Right ventricle myocardium superior (tissue), 1 donor: ENCODE measurements around the gene MAPKBP1. TPM values are rescaled to one million over a fixed set of nuclear protein-coding genes. Genes with fewer than 3 reads are reported as not detected.

Experiments used
- ATAC-seq: fragments of 200-7000 bp; cut with Tn5 transposase; one replicate; pipeline ENCODE4 v1.9.1; 2020; ENCODE audit warnings: mild to moderate bottlenecking; ENCODE audit not compliant: poor library complexity
- DNase-seq: peaks from one replicate; pipeline ENCODE4 v3.0.0-alpha.2; 2020
- intact Hi-C: fragments of 100-400 bp; cut with DNase I; formaldehyde crosslinking; loops from one replicate; pipeline ENCODE4 v1.11.2; 2022
- total RNA-seq: library from RNA; stranded (reverse); fragmentation: NEBNext Ultra II Directional; extraction: Animal tissue kit (Norgen Biotek cat#: 25700); gene quantifications from one replicate; pipeline ENCODE4 v1.2.1, GENCODE V29; 2021
- donor health status: DM: no; HTN: yes; CAD: no; lungs with severe emphysema.

The MAPKBP1 gene
- total RNA-seq, 1 donor from 2014 or later, result 15.1 TPM

DNA sequence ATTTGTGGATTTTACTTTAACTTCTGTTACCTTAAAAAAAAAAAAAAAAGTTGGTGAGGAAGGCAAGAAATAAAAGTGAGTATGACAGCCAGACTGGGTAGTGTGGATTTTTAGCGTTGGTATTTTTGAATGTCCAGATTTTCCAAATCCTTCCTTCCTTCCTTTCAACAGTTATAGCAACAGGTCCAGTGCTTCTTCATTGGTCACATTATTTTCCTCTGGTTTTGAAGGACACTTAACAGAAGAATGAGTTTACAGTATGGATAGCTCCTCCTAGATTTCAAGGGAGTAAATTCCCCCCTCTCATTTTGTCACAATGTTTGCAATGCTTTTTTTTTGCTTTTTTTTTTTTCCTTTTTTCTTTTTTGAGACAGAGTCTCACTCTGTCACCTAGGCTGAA, 6.4 kb downstream of the MAPKBP1 start:
- DNase-seq (no peak), ATAC-seq (no peak)
- intact Hi-C loops, result no loop called here

DNA sequence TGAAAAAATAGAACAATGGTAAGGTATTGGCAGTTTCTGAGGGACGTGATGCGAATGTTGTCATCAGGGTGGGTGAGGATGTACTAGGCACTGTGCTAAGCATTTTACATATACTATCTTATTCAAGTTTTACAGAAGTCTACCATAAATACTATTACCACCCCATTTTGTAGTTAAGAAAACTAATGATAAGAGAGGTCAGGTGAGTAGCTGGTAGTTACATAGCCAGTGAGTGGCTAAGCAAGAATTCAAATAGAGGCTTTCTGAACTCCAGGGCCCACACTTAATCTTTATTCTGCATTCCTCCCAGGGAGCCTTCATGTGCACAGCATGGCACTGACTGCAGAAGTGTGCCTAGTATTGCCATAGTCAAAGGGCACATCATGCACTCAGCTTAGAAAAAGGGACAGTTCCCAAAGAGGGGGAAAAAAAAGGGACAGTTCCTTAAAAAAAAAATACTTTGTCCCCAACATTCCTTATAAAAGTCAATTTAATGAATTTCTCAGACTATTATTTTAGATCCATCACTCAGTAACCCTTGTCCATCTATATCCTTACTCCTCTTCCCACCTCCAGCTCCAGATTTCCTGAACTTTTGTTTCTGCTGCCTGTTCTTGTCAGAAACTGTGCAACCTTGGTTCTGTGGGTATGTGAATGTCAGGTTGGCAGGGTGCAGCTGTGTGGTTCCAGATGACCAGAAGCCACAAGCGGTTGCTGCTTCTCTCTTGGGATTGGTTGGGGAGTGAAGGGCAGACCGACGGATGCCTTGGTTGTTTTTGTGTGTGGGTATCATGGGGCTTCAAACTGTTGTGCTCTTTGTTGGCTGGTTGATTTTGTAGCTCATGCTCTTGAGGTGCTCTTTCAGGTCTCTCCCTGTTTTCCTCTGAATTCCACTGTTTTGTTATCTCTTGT, 8.3 kb downstream of the MAPKBP1 start:
- intact Hi-C loops, result no loop called here
- DNase-seq (no peak), ATAC-seq (no peak)

GRCh38 chr15:41783296-41783695, 9.0 kb downstream of the MAPKBP1 start:
- DNase-seq (no peak), ATAC-seq (no peak)
- intact Hi-C loops, result no loop called here

DNA sequence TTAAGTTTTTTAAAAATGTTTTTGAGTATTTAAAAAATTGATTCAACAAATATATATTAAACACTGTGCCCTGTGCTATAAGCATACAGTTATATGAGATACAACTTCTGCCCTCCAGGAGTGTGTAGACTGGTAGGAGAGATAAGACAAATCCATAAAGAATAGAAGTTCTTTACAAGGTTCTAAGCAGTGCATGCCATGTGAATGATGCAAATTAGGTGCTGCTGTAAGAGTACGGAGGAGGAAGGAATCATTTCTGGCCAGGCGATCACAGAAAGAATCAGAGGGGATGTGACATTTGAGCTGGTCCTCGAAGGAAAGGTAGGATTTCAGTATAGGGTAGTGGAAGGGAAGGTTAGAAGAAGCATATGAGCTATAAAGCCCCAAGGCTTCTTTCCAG, 14.0 kb downstream of the MAPKBP1 start:
- intact Hi-C loops, result no loop called here
- ATAC-seq (no peak), DNase-seq (no peak)

- intact Hi-C loops, result no loop called here
- no peak for DNase-seq
- ATAC-seq, result peak; percentile 69
These were observed 15.0 kb downstream of the MAPKBP1 start for GRCh38 chr15:41789236-41789635.

- ATAC-seq (no peak), DNase-seq (no peak)
- intact Hi-C loops, result no loop called here
These were observed 15.4 kb downstream of the MAPKBP1 start for GRCh38 chr15:41789662-41790061.

- no peak for ATAC-seq
- no peak for DNase-seq
- intact Hi-C loops, result no loop called here
These were observed 15.9 kb downstream of the MAPKBP1 start for GRCh38 chr15:41790169-41790568.

DNA sequence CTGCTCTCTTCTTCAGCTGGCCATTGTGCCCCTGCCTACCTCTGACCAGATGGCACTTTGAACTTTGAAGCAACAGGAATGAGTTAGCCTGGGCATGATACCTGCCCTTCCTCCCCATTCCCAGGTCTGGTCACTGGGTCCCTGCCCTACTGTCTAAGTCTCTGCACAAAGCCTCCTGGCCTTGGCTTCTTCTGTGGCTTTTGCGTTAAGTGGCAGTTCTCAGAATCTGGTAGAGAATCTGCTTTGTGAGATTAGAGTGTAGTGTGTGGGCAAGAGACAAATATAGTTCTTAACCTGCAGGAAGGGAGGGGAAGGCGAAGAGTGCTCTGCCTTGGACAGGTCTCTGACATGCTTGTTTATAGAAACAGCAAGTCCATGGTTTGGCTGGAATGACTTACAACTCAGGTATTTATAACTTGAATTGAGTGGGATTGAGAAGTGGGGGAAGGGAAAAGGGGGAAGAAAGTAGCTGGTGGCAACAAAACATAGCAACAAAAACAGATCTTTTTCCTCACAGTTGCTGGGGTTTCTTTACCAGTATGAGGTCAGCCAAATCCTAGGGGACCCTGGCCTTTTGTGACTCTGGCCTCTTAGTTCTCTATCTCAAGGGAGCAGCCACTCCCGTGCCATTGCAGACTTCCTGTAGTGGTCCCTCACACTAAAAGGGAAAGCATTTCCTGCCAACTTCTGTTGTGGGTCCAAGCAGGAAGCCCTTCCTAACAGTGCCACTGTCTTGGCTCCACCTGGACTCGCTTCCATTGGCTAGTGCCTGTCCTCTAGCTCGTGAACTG, 16.7 kb downstream of the MAPKBP1 start:
- no peak for DNase-seq
- peak; percentile 55 for ATAC-seq
- intact Hi-C loops, result no loop called here

GRCh38 chr15:41791547-41791937, 17.3 kb downstream of the MAPKBP1 start:
- DNase-seq (no peak), ATAC-seq (no peak)
- intact Hi-C loops, result no loop called here

DNA sequence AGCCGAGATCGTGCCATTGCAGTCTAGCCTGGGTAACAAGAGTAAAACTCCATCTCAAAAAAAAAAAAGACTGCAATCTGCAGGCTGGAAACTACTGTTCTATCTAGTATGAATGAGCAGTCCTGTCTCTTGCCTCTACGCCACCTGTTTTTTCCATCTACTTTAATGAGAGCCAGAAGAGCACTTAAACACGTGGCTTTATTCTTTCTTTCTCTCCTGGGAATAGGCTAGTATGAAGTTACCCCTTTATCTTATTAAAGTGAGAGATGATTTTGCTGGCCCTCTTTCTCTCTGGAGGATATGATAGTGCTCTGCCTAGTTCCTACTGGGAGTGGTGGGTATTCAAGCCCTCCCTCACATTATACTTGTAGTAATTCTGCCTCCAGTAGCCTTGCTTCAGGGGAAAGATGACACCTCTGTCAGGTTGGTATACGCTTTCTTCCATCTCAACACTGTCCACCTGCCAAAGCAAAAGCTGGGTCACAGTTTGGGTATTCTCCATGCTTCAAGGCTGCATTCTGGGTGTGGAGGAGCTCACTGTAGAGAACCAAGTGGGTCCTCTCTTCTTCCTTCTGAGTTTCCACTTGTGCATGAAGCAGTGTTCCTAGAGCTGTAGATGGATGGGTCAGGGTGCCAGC, 17.8 kb downstream of the MAPKBP1 start:
- no peak for DNase-seq
- ATAC-seq, result no peak
- intact Hi-C loops, result no loop called here

GRCh38 chr15:41794081-41794480, 19.8 kb downstream of the MAPKBP1 start:
- DNase-seq (no peak), ATAC-seq (no peak)
- intact Hi-C loops, result no loop called here

GRCh38 chr15:41795996-41796856, 21.9 kb downstream of the MAPKBP1 start:
- ATAC-seq (no peak), DNase-seq (no peak)
- intact Hi-C loops, result no loop called here

DNA sequence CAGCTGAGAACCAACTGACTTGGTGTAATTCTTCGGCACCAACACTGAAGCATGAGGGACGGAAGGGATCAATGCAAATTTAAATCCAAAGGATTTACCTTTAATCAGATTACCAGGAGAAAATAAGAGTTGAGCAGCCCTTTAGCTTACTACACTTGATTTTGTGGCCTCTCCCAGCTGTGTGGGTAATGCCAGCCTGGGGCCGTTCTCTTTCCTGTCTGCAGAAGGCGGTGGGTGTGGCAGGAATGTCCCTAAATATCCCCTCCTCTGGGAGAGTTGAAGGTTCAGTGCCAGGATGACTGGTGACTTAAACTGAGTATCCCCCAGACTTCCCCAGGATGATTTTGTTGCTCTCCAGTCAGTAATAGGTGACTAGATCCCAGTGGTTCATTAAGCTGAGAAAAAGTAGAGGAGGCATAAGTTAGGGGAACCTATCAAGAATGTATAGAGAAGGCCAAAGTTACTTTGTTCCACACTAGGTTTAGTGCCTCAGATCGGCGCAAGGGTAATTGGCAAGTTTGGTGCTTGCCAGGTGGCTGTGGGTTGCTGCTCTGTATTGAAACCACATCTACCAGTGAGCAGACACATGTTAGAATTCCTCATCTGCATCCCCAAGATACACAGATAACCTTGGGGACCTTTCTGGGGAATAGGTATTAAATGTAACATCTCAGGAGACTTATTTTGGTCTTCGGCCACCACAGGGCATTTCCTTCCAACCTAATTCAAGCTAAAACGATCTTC, 23.1 kb downstream of the MAPKBP1 start:
- ATAC-seq, result no peak
- intact Hi-C loops, result no loop called here
- DNase-seq, result no peak

DNA sequence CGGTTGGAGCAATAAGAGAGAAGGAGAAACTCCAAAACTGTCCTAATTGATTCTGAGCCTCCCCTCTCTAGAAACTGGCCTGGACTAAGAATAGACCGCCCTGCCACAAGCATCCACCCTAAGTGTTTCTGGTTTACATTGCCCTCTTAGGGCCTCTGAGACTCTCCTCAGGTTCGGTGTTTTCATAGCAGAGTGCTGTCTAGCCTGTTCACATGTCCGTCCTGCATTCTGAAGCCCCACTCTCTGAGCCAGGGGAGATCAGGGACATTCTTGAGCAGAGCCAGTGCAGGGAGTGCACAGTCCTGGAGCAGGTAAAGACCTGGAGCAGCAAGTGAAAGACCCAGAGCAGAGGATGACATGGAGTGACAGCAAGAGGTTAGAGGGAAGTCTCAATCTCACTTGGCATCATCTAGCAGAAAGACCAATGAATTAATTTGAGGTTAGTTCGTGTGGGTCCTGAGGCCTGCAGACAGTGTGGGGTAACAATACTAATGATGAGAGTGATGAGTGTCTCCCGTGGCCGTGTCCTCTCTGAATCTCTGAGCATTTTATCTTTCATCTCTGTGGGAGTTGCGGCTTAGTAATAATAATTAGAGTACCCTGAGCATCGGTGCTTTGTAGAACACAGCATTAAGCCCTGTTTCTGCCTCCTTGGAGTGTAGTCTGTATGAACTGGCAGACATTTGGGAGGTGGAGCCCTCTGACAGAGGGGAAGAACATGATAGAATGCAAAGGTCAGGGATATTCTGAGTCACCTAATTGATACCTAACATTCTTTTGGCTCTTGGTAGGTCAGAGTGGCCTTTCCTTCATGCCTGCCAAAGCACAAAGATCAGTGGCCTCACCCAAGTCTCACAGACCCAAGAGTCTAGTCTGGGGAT, 24.6 kb downstream of the MAPKBP1 start:
- DNase-seq, result no peak
- intact Hi-C loops, result no loop called here
- peak; percentile 52 for ATAC-seq

DNA sequence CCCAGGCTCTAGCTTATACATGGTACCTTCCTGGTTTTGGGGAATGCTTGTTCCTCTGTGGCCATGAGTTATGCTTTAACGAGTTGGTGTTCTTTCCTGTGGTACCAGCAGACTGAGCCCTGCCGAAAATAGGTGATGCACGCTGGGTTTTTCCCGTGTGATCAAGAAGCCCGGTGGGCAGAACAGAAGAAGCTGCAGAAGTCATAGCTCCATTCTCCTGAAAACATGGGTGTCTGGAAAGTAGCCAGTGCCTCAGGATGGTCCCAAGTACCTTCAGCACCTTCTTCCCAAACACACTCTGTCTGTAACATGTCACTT, 25.2 kb downstream of the MAPKBP1 start:
- DNase-seq (no peak), ATAC-seq (no peak)
- intact Hi-C loops, result no loop called here

GRCh38 chr15:41801185-41801584, 26.9 kb downstream of the MAPKBP1 start:
- DNase-seq (no peak), ATAC-seq (no peak)
- intact Hi-C loops, result no loop called here

DNA sequence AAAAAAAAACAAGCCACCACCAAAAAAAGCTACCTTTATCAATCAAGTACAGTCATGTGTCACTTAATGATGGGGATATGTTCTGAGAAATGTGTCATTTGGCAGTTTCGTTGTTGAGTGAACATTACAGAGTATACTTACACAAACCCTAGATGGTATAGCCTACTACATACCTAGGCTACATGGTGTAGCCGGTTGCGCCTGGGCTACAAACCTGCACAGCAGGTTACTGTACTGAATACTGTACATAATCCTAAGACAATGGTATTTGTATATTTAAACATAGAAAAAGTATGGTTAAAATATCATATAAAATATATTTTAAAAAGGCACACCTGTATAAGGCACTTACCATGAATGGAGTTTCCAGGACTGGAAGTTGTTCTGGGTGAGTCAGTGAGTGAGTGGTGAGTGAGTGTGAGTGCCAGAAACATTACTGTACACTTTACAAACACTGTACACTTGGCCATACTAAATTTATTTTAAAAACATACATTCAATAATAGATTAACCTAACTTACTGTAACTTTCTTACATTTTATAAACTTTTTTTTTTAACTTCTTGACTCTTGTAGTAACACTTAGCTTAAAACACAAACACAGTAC, 27.7 kb downstream of the MAPKBP1 start:
- intact Hi-C loops, result no loop called here
- DNase-seq, result no peak

More for the DNA sequence above, 27.7 kb downstream of the MAPKBP1 start:
- ATAC-seq, result no peak
